GM18520 (cell line): ENCODE measurements around the gene IL3.

Source experiments
- ATAC-seq: cut with Tn5 transposase; IDR thresholded peaks from one replicate; pipeline ENCODE4 v1.9.1; 2021; ENCODE audit not compliant: unreplicated experiment

Gene IL3

GRCh38 chr5:132056610-132057497 is 3.6 kb upstream of the IL3 start:
- ATAC-seq: no peak

GRCh38 chr5:132057498-132058255 is 2.8 kb upstream of the IL3 start:
- ATAC-seq: no peak

DNA sequence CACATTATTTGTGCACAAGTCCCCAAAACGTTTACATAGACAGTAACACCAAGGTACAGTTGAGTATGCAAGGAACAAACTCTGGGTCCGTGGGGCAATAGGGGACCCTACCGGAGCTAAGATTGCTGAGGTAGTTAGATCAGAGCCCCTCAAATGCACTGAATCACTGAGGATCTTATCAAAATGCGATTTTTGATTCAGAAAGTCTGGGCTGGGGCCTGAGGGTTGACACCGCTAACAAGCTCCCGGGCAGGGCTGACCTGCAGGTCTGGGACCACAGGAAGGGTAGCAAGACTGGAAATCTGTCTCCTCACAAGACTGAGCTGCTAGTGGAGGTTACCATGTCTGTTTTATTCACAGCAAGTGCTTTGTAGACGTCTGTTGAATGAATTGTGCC is 1.8 kb upstream of the IL3 start:
- no peak for ATAC-seq

DNA sequence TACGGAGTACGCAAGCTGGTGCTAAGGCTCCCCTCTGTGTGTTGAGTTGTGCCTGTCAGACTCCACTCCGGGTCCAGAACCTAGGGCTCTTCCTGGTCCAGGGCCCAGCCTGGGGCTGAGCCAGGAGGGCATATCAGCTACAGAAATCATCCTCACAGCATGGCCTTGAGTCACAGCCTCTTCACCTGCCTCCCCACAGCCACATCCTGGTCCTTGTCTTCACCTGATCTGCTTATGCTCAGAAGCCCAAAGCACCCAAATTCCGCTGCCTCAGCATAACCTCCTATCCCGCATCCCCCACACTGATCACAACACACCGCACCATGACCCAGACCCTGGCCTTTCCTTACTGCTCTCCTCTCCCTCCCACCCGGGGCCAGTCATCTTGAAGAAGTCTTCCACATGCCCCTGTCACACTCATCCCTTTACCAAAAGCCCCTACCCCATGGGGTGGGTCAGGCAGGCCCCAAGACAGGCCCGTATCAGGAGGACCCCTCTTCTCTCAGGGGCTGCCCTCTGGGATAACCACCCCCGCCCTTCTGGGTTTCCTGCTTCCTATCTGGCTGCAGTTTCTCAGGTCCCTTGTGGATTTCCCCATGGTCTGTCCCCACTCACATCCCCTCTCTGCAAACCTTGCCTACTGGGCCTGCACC is 1.3 kb upstream of the IL3 start:
- ATAC-seq: no peak

GRCh38 chr5:132059696-132060500 is 557 bp upstream of the IL3 start:
- no peak for ATAC-seq

- no peak for ATAC-seq
These were observed 2.8 kb downstream of the IL3 start for GRCh38 chr5:132063090-132063911.

- ATAC-seq: no peak
These were observed 3.7 kb downstream of the IL3 start for GRCh38 chr5:132064140-132064539.

- peak; percentile 39 for ATAC-seq
These were observed 4.4 kb downstream of the IL3 start for GRCh38 chr5:132064738-132065331.

DNA sequence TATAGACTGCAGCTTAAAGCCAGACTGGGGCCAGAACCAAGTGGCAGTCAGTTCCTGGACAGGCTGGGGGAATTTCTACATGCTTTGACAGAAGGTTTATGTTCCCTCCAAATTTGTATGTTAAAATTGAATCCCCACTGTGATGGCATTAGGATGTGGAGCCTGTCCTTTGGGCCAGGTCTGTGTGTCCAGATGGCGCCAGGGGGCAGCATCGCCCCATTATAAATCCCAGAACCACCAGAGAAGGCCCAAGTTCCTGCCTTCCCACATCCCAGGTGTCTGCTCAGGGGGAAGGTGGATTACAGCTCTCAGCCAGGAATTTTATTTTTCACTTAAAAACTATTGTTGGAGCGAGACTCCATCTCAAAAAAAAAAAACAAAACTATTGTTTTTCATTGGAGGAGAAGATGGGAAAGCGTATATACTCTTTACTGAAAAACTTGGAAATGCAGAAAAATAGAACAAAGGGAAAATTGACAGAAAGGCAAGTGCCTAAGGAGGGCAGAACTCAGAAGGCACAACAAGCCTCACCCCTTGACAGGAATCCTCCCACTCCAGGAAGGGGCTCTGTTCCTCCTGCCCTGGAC is 5.0 kb downstream of the IL3 start:
- no peak for ATAC-seq

- no peak for ATAC-seq
These were observed 5.7 kb downstream of the IL3 start for GRCh38 chr5:132065951-132066701.

DNA sequence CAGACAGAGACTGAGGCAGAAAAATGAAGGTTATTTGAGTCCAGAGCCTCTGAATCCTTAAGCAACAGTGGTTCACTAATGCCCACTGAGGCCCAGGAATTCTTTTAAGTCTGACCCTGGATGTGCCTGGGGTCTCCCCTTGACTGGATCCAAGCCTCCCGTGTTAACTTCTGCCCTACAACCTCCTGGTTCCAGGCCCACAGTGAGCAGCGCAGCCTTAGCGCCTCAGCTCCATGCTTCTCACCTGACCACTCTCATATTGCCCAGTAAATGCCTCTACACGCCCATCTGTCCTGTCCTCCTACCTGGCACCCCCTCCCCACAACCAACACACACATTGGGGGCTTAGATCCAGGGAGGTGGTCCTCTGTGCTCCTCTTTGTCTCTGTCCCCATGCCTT is 6.4 kb downstream of the IL3 start:
- ATAC-seq: no peak

- ATAC-seq: no peak
These were observed 7.0 kb downstream of the IL3 start for GRCh38 chr5:132067451-132067850.

DNA sequence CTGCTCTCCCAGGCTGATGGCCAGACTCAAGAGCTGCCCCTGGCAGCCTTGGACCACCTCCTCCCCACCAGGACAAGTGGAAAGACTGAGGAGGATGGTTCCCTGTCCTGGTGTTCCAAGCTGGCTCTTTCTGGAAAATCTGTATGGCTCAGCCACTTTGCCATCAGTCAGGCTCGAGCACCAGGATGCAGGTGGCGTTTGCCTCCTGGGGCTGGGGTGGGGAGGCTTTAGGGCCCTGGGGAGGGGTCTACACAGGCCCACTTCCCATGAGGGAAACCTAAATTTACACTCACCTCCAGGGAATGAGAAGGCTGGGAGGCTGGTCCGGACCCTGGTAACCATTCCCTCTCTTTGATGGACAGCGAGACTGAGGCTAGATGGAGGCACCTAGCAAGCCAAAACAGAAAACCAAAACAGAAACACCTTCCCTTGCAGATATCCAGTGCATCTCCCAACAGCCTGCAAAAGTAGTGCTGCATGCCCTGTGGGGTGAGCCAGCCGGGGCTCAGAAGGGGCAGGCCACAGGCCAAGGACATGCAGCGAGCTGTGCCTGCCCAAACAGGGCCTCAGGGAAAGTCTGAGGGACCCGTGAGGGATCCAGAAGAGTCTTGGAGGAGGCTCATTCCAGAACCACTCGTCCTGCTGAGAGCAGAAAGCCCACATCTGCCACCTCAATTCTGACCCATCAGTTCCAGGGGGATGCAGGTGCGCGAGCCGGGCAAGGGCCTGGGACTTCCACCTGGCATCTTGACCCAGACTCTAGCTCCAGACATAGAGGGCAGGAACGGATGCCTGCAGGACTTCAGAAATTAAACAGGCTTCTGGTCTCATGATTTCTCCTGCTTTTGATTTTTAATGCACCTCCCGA is 7.7 kb downstream of the IL3 start:
- ATAC-seq: no peak

- no peak for ATAC-seq
These were observed 9.1 kb downstream of the IL3 start for GRCh38 chr5:132069561-132069960.

- no peak for ATAC-seq
These were observed 9.5 kb downstream of the IL3 start for GRCh38 chr5:132069994-132070393.

- no peak for ATAC-seq
These were observed 10.2 kb downstream of the IL3 start for GRCh38 chr5:132070460-132071337.

DNA sequence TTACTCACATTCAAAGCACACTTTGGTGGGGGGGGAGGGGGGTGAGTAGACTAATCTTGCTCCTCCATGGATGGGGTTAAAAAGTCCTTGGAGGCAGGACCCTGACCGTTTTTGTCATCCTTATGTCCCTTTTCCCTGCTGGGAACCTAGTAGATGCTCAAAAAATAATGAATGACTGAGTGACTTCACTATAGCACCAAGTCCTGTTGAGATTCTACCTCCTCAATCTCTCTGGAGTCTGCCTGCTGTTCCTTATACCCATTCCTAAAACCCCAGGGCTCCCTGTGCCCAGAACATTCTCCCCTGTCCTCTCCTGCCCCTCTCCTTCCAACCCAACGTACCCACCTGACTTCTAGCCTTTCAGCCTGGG is 10.9 kb downstream of the IL3 start:
- ATAC-seq: no peak
